HepG2 (cell line): ENCODE data around the gene TUBE1. TPM values are rescaled to one million over a fixed set of nuclear protein-coding genes. Genes with fewer than 3 reads are reported as not detected.
A peak's percentile ranks its signal among the peaks of the same experiment; 100 is the strongest.

Experiments
- ATRX ChIP-seq: sonication (generic); formaldehyde crosslinking; IDR thresholded peaks from 2 replicates; pipeline ENCODE4 v1.4.0; 2020; ENCODE audit warnings: missing genetic modification reagents, borderline replicate concordance
- ETV6 ChIP-seq: sonication (generic); formaldehyde crosslinking; conservative IDR thresholded peaks from 2 replicates; pipeline ENCODE4 v1.4.0; 2020; ENCODE audit warnings: missing genetic modification reagents
- GTF2F1 ChIP-seq: fragments of 150-350 bp; IDR thresholded peaks from 2 replicates; pipeline ENCODE4 v1.6.1; 2014; ENCODE audit warnings: low read length
- MYC ChIP-seq: sonication (generic); formaldehyde crosslinking; IDR thresholded peaks from 2 replicates; pipeline ENCODE4 v1.9.0; 2021; ENCODE audit warnings: missing genetic modification reagents, borderline replicate concordance
- NFIB ChIP-seq: sonication (generic); formaldehyde crosslinking; IDR thresholded peaks from 2 replicates; pipeline ENCODE4 v1.9.0; 2021; ENCODE audit warnings: missing genetic modification reagents, mild to moderate bottlenecking, borderline replicate concordance
- SPEN ChIP-seq: sonication (generic); formaldehyde crosslinking; IDR thresholded peaks from 2 replicates; pipeline ENCODE4 v1.5.1; 2020; ENCODE audit warnings: low read depth, mild to moderate bottlenecking, missing genetic modification reagents
- THAP9 ChIP-seq: sonication (generic); formaldehyde crosslinking; IDR thresholded peaks from 2 replicates; pipeline ENCODE4; 2020; ENCODE audit warnings: missing genetic modification reagents, mild to moderate bottlenecking, borderline replicate concordance
- ZMYM3 ChIP-seq: sonication (generic); formaldehyde crosslinking; IDR thresholded peaks from 2 replicates; pipeline ENCODE4 v1.5.1; 2020; ENCODE audit warnings: mild to moderate bottlenecking, missing genetic modification reagents
- ZNF180 ChIP-seq: sonication (generic); formaldehyde crosslinking; IDR thresholded peaks from 2 replicates; pipeline ENCODE4 v1.4.0; 2020; ENCODE audit warnings: low read depth, missing genetic modification reagents, borderline replicate concordance
- ZNF337 ChIP-seq: sonication (generic); formaldehyde crosslinking; IDR thresholded peaks from 2 replicates; pipeline ENCODE4 v1.5.1; 2020; ENCODE audit warnings: missing genetic modification reagents, low read depth, mild to moderate bottlenecking, borderline replicate concordance
- ZNF558 ChIP-seq: sonication (generic); formaldehyde crosslinking; IDR thresholded peaks from 2 replicates; pipeline ENCODE4 v1.9.0; 2022; ENCODE audit warnings: mild to moderate bottlenecking, missing genetic modification reagents, borderline replicate concordance
- ZNF598 ChIP-seq: sonication (generic); formaldehyde crosslinking; IDR thresholded peaks from 2 replicates; pipeline ENCODE4 v1.5.1; 2020; ENCODE audit warnings: mild to moderate bottlenecking, missing genetic modification reagents, borderline replicate concordance
- ZNF646 ChIP-seq: sonication (generic); formaldehyde crosslinking; IDR thresholded peaks from 2 replicates; pipeline ENCODE4 v1.9.0; 2021; ENCODE audit warnings: mild to moderate bottlenecking, missing genetic modification reagents
- ZNF7 ChIP-seq: IDR thresholded peaks from 2 replicates; pipeline ENCODE4 v1.6.1; 2016; ENCODE audit warnings: missing biosample characterization, missing genetic modification reagents
- polyA plus RNA-seq, 8 experiments: library from polyadenylated mRNA; depleted of rRNA in 3 of 8; stranded (reverse) in 7 of 8; unstranded in 1 of 8; fragments of >200 nt; fragmentation: Illumina TruSeq in 4 of 8; extraction: Trizol in 4 of 8; gene quantifications; 2 replicates each; pipeline versions ENCODE4 v1.2.1 to v1.2.3, GENCODE V29; 2011 to 2016; ENCODE audit warnings: low read depth in 4 of 8, missing spikeins in 1 of 8, mixed read lengths in 1 of 8; ENCODE audit not compliant: insufficient read depth in 1 of 8
- total RNA-seq, 5 experiments: library from RNA; depleted of rRNA; stranded (reverse); fragments of >200 nt; fragmentation: Illumina TruSeq; extraction: Trizol; gene quantifications; 2 replicates each; pipeline ENCODE4 v1.2.3, GENCODE V29; 2016; ENCODE audit warnings: low read depth in 1 of 5
- TF ChIP-seq, protein P1 (sequence below): IDR thresholded peaks from 2 replicates; pipeline ENCODE4 v1.4.0; 2020; ENCODE audit warnings: mild to moderate bottlenecking, missing genetic modification reagents

The TUBE1 gene
- total and polyA plus RNA-seq, 2 of the 13 experiments (the other 11 are each of a cell fraction or from before 2014, with no cell fraction given), result 17.3 to 22.6 TPM

- TF ChIP-seq NFIB (CRISPR knock-in tag) (no peak), ZNF337 (CRISPR knock-in tag) (peak; percentile 81; the same call in 1 of the 2 replicates), SPEN (peak; percentile 69), ZNF7 (no peak), THAP9 (CRISPR knock-in tag) (peak; percentile 87; the same call in 1 of the 2 replicates), ZNF180 (no peak), ETV6 (CRISPR knock-in tag) (peak; percentile 72; the same call in 1 of the 2 replicates), MYC (CRISPR knock-in tag) (peak; percentile 78; the same call in 1 of the 2 replicates), ZNF646 (CRISPR knock-in tag) (0 out of 2 replicates have a peak, but pooled peaks have one; percentile 5), GTF2F1 (no peak), ZMYM3 (CRISPR knock-in tag) (peak; percentile 27; the same call in 1 of the 2 replicates), ATRX (CRISPR knock-in tag) (no peak), ZNF598 (peak; percentile 94; the same call in 1 of the 2 replicates), ZNF558 (CRISPR knock-in tag) (no peak)
- TF ChIP-seq, protein P1, sequence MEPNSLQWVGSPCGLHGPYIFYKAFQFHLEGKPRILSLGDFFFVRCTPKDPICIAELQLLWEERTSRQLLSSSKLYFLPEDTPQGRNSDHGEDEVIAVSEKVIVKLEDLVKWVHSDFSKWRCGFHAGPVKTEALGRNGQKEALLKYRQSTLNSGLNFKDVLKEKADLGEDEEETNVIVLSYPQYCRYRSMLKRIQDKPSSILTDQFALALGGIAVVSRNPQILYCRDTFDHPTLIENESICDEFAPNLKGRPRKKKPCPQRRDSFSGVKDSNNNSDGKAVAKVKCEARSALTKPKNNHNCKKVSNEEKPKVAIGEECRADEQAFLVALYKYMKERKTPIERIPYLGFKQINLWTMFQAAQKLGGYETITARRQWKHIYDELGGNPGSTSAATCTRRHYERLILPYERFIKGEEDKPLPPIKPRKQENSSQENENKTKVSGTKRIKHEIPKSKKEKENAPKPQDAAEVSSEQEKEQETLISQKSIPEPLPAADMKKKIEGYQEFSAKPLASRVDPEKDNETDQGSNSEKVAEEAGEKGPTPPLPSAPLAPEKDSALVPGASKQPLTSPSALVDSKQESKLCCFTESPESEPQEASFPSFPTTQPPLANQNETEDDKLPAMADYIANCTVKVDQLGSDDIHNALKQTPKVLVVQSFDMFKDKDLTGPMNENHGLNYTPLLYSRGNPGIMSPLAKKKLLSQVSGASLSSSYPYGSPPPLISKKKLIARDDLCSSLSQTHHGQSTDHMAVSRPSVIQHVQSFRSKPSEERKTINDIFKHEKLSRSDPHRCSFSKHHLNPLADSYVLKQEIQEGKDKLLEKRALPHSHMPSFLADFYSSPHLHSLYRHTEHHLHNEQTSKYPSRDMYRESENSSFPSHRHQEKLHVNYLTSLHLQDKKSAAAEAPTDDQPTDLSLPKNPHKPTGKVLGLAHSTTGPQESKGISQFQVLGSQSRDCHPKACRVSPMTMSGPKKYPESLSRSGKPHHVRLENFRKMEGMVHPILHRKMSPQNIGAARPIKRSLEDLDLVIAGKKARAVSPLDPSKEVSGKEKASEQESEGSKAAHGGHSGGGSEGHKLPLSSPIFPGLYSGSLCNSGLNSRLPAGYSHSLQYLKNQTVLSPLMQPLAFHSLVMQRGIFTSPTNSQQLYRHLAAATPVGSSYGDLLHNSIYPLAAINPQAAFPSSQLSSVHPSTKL (CRISPR knock-in tag), result peak; percentile 44
Measured at GRCh38 chr6:112087136-112087911, at the start of gene TUBE1, which contains the start of gene FAM229B (continued).
